ENCODE data around the gene TOMM22.
"Not testable (repeated sequence)": the region's sequence is repeated elsewhere in the genome, so short reads cannot be mapped to it uniquely, and the experiment has no call there.

Gene TOMM22
- total RNA-seq, result 32.3 reads per million, percentile 58 among the genes with 10 or more reads in this experiment

DNA sequence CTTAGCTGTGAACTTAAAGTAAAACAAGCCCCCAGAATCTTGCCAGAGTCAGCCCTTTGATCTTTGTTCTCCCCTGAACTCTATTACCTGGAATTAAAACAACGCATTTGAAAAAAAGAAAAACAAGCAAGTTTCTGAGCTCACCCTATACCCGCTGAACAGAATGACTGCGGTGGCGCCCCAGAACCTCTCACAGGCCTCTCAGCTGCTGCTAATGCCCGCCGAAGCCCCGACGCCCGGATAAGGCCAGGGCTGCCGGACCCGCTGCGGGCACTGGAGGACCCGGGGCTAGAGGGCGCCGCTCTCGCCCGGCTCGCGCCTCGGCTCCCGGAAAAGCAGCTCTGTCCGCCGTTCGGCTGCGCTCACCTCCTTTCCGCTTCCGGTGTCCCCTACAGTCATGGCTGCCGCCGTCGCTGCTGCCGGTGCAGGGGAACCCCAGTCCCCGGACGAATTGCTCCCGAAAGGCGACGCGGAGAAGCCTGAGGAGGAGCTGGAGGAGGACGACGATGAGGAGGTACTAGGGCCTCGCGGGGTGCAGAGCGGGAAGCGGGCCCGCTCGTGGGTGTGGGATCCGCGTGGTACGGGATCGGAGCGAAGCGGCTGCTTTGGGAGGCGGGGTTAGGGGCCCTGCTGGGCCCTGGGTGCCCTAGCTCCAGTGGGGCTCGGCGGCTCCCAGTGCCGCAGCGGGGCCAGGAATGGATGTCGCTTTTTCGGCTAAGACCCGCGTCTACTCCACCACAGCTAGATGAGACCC, at the start of gene TOMM22:
Gene TOMM22 (plus strand): TSS at position 376 of the 754 bp plus-strand sequence. CDS start 22 bp downstream, at position 398.
- DNase-seq, result peak; percentile 77

DNA sequence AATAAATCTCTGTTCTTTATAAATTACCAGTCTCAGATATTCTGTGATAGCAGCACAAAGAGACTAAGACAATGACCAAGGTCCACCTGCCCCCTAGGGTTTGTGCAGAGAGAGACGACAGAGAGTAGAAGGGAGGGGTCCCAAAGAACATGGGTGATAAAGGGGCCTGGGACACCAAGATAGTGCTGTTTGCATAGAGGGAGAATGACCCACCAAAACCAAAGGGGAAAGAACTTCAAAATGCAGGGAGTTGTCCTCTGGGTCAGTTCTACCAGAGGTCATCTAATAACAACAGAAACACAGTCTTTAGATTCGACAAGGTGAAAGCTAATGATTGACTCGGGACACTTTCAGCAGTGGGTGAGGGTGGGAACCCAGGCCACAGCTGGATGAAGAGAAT, 49.2 kb upstream of the TOMM22 start:
- no peak for DNase-seq

DNA sequence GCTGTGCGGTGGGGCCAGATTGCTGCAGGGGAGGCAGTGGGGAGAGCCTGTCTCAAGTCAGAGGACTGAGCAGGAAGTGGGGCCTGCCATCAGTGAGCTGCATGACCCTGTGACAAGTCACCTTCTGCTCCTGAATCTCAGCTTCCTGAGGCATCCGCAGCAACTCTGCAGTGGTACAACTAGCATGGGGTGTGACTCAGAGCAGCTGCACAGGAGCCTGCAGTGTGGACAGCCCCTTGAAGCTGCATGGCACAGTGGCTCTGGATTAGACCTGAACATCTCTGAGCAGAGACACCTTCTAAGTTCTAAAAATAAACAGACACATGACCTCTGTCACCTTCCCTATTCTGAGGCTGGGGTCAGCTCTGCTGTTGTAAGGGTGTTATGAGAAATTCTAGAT, 43.5 kb upstream of the TOMM22 start:
- DNase-seq, result no peak

DNA sequence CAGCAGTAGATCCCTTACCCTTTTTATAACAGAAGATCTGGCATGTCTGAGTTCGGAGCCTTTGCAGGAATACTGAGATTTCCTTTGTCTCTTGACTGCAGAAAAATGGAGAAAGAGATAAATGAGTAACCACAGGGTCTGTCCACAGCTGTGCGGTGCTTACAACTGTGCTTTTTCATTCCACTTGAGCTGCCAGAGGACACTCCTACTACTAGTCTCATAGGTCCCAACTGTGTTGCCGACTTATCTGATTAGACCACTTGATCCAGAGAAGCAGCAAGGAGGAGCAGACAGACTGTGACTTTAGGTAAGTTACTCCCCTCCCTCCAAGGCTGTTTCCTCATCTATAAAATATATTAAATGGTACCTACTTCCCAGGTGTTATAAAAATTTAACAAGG, 43.0 kb upstream of the TOMM22 start:
- DNase-seq, result no peak

DNA sequence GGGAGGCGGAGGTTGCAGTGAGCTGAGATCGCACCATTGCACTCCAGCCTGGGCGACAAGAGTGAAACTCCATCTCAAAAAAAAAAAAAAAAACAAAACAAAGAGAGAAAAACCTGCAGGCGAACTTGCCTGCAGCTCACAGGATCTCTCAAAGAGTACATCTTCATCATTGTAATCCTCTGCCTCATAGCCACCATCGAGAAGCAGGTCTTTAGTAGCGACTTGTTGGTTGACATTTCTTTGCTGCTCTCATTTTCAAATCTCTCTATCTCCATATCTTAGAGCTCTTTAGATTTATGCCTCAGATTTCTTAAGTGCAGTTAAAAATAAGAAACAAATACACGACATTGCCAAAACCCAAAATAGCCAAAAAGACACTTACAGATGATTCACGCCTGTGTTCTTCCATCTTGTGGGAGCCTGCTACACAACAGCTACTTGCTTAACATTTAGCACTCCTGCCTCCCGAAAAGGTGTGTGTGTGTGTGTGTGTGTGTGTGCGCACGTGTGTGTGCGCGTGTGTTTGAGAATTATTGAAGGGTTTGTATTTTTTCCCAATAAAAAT, 40.2 kb upstream of the TOMM22 start:
- no peak for DNase-seq

DNA sequence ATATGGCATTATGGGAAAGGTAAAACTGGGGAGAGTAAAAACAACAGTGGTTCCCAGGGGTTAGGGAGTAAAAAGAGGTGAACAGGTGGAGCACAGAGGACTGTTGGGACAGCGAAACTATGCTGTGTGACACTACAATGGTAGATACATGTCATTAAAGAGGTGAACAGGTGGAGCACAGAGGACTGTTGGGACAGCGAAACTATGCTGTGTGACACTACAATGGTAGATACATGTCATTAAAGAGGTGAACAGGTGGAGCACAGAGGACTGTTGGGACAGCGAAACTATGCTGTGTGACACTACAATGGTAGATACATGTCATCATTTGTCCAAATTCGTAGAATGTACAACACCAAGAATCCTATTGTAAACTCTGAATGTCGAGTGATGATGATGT, 37.5 kb upstream of the TOMM22 start:
- not testable (repeated sequence) for DNase-seq

DNA sequence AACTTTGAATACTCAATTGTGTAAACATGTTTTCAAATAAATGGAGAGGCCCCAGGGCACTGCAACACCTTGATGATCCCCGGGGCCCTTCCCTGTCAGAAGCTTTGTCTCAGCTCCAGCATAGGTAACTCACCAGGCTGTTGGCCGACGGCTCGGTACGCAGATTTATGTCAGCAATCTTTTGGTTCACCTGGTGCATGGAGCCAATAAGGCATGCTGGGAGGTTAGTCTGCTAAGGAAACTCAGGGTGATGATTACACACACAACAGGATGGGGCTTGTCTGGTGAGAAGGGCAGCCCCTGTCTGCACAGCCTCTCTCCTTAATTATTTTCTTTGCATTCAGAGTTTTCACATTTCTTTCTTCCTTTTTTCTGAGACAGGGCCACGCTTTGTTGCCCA, 36.3 kb upstream of the TOMM22 start:
- no peak for DNase-seq

DNA sequence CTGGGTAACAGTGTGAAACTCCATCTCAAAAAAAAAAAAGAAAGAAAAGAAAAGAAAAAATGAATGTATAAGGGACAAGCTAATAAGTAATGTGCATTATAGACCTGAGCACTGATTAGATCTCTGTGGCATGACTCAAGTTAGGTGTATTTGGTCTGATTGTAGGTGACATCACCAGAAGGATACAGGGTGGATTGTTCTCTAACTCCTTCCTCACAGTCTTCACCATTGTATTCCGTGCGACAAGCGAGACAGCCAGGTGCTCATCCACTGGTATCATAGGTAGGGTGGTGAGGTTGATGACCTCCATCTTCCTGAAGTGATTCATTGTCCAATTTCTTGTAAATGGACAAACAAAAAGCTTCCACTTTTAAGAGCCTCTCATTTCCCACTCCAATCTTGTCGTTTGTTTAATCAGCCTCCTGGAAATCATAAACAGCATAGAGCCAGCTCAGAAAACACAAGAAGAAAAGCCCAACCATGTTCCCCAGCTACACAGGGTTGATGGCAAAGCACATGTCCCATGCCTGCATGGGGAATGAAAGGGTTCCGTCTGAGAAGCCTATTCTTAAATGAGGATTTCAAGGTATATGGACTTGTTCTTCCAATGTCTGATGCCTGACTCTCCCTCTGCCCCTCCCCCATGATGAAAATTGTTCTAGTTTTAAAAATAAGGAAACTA, 31.8 kb upstream of the TOMM22 start:
- no peak for DNase-seq

DNA sequence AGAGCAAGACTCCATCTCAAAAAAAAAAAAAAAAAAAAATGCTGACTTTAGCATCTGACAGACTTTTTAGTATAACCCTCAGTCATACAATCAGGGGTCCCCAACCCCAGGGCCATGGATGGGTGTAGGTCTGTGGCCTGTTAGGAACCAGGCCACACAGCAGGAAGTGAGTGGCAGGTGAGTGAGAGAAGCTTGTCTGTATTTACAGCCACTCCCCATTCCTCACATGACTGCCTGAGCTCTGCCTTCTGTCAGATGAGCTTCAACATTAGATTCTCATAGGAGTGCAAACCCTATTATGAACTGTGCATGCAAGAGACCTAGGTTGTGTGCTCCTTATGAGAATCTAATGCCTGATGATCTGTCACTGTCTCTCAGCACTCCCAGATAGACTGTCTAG, 28.9 kb upstream of the TOMM22 start:
- DNase-seq, result no peak

DNA sequence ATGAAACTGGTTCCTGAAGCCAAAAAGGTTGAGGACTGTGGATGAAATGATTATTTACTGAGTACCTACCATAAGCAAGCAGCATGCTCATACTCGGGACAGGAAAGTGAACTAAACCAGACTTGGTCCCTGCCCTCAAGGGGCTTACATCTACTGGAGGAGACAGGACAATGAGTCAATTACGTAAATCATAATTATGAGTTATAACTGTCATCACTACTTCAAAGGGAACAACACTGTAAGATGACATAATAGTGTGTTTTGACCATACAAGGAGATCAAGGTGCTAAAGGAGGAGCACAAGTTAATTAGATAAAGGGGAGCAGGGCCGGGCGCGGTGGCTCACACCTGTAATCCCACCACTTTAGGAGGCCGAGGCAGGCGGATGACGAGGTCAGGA, 28.0 kb upstream of the TOMM22 start:
- DNase-seq, result no peak

DNA sequence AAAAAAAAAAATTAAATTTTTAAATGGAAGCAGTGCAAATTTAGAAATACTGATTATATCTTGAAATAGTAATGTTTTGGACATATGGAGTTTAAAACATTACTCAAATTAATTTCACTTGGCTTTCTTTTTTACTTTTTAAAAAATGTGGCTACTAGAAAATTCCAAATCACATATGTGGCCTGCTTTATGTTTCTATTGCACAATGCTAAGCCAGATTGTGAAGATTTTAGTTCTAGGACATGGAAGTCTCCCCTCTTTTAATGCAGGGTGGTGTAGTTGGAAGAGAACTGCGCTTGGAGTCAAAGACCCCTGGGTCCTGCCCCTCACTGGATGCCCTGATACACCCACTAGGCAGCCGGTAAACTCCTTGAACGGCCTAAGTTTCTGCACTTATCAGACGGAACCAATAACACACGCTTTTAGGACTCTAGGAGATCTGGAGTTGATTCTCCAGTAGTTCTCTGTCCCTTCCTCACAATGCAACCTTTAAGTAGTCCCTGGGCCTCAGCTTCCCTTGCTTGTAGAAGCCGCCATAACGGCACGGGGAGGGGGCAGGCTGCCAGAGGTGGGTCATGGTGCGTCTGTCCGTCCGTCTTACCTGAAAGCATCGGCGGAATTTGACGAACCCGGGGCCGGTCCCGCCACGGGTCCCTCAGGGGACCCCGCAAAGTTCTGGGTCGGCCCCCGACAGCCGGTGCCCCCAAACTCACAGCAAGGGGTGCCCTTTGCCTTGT, 26.1 kb upstream of the TOMM22 start:
- no peak for DNase-seq

DNA sequence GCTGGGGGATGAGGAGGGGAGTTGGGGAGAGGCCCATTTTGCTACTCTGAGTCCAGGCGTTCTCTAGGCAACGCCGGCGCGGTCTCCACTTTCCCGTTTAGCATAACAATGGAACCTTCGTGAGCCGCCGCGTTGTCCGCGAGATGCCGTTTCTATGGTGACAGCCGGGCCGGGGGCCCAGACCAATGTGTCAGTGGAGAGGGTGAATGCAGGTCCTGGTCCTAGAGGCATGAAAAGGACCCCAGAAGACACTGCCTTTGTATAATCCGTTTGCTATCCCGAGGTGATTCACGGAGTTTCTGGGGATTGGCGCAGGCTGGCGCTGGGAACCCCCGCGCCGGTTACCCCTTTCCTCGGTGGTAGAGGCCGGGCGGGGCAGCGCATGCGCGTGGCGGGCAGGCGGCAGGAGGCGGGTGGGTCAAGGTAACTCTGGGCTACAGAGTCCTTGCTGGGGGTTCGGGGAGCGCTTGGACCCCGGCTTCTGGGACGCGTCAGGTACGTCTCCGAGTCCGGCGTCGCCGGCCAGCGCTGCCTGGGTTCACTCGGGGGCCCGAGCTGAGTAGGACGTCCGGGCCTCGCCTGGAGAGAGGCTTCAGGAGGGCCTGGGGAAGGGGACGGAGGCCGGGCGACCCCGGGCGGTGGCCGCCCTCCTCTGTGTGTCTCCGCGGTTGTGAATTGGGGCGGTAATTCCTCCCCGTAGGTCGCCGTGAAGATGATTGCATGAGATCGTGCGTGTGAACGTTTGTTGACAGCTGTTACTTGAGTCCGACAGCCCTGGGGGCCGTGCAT, 25.3 kb upstream of the TOMM22 start, which contains the start of the genes CBY1 and FAM227A:
Gene CBY1 (plus strand): TSS at position 383 of the 789 bp plus-strand sequence. CDS start 11,417 bp downstream, outside the sequence.
Gene FAM227A (minus strand): TSS at position 137 of the 789 bp plus-strand sequence. CDS start 6,224 bp downstream, outside the sequence.
- peak; percentile 79 for DNase-seq

DNA sequence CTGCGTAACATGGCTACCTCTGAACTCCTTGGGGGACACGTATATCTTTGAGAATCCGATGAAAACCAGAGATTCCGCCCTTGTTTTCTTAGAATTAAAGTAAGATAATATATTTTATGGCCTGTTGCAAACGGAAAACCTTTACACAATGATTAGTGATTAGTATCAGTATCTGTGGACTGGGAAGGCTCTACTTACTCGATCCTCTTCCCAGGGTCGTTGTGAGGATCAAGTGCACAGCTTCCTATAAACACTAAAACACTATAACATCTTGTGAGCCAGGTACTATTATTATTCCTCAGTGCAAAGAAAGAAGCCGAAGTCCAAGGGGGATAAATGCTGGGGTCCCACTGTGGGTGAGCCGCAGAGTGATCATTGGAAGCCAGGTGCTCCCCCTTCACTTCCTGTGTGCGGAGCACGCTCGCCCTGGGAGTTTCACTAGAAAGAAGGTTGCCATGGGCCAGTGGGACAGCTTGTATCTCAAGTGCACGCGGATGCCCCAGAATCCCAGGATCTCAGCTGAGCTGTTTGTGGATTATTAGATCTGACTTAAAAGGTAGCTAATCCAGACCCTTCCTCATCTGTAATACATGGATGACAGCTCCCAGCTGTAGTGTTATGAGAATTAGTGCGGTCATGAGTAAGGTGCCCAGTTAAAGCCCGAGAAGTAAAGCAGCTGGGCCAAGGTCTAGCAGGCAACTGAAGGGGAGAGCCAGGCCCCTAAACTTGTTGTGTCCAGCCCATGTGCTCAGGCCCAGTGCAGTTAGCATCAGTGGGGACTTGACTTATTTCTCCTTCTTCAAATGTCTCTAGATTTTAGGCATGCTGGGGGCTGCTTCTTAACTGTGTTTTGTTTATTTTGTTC, 24.5 kb upstream of the TOMM22 start:
- DNase-seq, result peak; percentile 11

DNA sequence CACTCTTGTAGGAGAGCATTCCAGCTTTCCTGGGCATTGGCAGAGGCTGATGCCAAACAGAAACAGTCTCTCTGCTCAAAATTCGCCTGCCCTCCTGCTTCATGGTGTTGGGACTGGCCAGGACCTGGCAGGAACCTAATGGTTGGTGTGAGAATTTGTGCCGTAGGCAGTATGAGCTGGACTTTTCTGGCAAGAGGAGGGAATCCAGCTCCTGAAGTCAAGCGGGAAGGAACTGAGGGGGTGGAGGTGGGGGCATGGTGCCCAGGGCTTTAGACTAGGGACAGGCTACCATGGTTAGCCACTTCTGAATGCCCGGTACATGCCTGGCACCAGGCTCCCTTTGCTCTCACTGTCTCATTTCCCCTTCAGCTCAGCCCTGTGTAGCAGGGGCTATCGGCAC, 6.9 kb upstream of the TOMM22 start:
- DNase-seq, result no peak

DNA sequence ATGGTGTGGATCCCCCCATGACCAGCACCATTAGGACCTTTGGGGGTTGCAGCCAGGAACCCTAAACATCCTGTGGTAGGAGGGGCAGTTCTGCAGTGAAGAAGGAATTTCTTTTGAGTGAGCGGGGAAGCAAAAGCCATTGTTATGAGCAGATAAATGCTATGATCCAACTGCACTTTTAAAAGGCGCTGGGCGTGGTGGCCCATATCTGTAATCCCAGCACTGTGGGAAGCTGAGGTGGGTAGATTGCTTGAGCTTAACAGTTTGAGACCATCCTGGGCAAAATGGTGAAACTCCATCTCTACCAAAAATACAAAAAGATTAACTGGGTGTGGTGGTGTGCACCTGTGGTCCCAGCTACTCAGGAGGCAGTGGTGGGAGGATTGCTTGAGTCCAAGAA, 5.9 kb upstream of the TOMM22 start:
- DNase-seq, result no peak

DNA sequence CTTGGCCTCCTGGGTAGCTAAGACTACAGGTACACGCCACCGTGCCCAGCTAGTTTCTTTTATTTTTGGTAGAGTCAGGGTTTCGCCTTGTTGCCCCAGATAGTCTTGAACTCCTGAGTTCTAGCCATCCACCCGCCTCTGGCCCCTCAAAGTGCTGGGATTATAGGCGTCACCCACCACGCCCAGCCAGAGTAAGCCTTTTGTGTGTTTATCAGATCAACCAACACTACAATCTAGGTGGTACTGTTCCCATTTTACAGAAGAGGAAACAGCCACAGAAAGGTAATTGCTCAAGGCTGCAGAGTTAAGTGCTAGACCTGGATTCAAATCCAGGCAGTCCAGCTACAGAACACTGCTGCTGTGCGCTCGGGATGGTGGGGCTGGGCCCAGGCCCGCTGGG, 3.1 kb downstream of the TOMM22 start:
- DNase-seq, result no peak

DNA sequence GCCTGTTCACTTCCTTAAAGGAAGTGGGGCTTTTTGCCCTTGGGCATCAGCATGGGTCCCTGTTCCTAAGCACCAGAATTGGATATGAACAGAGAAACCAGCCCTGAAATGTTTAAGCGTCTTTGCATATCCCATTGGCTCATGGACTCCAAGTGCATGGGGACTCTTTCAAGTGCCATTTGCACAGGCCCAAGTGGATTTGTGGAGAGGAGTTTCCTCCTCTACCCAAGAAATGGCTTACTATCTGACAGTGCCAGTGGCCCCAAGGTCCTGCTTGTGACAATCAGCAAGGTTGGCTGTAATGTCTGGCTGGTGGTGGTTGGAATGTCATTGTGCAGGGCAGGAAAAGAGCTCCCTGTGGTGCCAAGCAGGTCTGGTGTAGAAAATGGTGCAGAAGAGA, 4.0 kb downstream of the TOMM22 start:
- DNase-seq, result no peak

DNA sequence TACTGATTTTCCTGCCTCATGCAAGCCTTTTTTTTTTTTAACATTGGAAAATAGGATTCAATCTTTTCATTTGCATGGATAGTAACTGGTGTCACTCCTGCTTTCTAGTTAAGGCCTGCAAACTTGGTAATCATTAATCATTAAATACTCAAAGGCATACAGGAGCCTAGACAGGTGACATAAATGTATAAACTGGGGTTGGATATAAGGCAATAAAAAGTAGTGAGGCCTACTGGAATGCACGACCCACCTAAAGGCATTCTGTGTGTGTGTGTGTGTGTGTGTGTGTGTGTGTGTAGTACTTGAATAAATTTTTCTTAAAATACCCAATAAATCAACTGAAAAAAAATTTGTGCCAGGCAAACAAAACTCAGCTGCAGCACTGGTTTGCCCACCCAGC, 7.9 kb downstream of the TOMM22 start:
- no peak for DNase-seq

DNA sequence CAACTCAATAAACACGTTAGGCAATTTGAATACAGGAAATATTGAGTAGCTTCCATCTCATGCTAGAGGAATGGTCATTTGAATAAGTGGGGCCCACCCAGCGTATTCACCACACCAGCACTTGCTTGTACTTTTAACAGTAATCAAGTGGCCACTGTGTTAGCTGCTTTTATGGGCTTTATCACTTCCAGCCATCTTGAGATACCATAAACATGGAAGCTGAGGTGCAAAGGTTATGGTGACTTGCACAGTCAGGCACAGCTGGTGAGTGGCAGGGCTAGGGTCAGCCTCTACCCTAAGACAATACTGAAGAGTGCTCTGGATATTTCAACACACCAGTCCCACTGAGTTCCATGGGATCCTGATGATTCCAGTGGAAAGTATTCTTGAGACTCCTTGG, 12.3 kb downstream of the TOMM22 start:
- DNase-seq, result no peak

DNA sequence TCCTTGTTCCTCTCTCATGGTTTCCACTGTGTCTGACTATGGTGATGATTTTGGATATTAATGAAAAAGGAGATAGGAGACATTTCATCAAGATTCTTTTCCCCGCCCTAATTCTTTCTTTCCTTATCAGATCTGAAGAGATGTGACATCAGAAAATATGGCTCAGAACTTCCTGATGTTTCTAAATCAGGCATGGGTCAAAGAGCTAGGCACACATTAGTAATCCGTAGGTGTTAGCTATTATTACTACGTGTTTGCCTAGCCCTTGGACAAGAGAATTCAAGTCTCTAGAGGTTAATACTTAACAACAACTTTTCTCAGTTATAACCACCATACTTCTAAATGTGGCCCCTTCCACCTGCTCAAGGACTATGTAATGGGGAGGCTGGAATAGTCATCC, 13.2 kb downstream of the TOMM22 start:
- no peak for DNase-seq
